ENCODE data around the gene FBLN1.

Gene FBLN1, protein sequence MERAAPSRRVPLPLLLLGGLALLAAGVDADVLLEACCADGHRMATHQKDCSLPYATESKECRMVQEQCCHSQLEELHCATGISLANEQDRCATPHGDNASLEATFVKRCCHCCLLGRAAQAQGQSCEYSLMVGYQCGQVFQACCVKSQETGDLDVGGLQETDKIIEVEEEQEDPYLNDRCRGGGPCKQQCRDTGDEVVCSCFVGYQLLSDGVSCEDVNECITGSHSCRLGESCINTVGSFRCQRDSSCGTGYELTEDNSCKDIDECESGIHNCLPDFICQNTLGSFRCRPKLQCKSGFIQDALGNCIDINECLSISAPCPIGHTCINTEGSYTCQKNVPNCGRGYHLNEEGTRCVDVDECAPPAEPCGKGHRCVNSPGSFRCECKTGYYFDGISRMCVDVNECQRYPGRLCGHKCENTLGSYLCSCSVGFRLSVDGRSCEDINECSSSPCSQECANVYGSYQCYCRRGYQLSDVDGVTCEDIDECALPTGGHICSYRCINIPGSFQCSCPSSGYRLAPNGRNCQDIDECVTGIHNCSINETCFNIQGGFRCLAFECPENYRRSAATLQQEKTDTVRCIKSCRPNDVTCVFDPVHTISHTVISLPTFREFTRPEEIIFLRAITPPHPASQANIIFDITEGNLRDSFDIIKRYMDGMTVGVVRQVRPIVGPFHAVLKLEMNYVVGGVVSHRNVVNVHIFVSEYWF

DNA sequence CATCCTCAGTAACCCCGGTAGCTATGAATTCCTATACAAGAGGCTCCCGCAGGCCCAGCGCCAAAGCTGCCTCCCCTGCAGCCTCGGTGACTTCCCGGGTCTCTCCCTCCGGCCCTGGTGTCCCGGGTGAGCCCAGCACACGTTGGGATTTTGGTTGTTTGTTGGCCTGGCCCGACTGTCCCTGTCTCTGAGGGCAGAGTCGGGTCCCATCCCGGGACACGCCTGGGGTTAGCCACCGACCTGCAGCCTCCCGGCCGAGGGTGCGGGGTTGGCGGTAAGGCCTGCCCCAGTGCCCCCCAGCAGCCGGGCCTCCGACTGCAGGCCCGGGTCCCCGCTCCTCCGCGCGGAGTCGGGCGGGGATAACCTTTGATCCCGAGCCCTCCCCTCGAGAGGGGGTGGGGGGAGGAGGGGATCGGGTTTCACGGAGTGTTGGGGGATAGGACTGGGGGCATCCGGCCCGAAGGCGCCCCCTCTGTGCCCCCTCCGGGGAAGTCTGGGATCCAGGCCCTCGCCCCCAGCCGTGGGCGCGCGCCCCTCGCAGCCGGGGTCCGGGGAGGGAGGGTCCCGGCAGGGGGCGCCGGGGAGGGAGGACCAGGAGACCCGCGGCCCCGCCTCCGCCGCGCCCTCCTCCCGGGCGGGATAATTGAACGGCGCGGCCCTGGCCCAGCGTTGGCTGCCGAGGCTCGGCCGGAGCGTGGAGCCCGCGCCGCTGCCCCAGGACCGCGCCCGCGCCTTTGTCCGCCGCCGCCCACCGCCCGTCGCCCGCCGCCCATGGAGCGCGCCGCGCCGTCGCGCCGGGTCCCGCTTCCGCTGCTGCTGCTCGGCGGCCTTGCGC is at the start of gene FBLN1:
Gene FBLN1 (plus strand): TSS at position 669 of the 835 bp plus-strand sequence. CDS start 103 bp downstream, at position 772.
- Histone ChIP-seq H3K36me3 (ENCODE audit: low read depth) (no peaks in the 10 kb centered on the region), H3K9me3 (ENCODE audit: severe bottlenecking) (no peaks in the 10 kb centered on the region), H3K4me3 (ENCODE audit: severe bottlenecking) (peak within 1 kb of the TSS; percentile 86), H3K27ac (ENCODE audit: poor library complexity, severe bottlenecking) (peak within 1 kb of the TSS; percentile 40), H3K27me3 (ENCODE audit: insufficient read depth, poor library complexity, severe bottlenecking) (no peaks in the 10 kb centered on the region), H3K4me1 (ENCODE audit: insufficient read depth, poor library complexity, severe bottlenecking) (peaks cover 9% of the 10 kb centered on the region)
- TF ChIP-seq, protein P1, sequence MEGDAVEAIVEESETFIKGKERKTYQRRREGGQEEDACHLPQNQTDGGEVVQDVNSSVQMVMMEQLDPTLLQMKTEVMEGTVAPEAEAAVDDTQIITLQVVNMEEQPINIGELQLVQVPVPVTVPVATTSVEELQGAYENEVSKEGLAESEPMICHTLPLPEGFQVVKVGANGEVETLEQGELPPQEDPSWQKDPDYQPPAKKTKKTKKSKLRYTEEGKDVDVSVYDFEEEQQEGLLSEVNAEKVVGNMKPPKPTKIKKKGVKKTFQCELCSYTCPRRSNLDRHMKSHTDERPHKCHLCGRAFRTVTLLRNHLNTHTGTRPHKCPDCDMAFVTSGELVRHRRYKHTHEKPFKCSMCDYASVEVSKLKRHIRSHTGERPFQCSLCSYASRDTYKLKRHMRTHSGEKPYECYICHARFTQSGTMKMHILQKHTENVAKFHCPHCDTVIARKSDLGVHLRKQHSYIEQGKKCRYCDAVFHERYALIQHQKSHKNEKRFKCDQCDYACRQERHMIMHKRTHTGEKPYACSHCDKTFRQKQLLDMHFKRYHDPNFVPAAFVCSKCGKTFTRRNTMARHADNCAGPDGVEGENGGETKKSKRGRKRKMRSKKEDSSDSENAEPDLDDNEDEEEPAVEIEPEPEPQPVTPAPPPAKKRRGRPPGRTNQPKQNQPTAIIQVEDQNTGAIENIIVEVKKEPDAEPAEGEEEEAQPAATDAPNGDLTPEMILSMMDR (IDR thresholded peaks at IDR 0.05; ENCODE audit: poor library complexity, severe bottlenecking), result peak; percentile 50
- DNase-seq (ENCODE audit: low spot score) (no peak), ATAC-seq (ENCODE audit: low read depth) (peak; percentile 53)

DNA sequence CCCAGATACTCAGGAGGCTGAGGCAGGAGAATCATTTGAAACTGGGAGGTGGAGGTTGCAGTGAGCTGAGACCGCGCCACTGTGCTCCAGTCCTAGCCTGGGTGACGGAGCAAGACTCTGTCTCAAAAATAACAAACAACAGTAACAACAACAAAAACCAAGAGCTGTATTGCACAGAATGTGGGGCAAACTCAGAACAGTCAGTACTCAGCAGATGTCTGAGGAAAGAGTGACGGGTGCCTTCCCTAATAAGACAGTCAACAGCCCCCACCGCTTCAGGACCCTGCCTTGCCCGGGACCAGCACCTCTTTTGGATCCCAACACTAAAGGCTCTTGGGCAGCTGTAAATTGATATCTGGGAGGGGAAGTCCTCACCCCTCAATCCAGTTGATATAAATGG is 48.9 kb upstream of the FBLN1 start:
- H3K36me3 ChIP-seq (ENCODE audit: low read depth), result no peaks in the 10 kb centered on the region
- H3K9me3 ChIP-seq (ENCODE audit: severe bottlenecking), result no peaks in the 10 kb centered on the region
- H3K27me3 ChIP-seq (ENCODE audit: insufficient read depth, poor library complexity, severe bottlenecking), result no peaks in the 10 kb centered on the region
- TF ChIP-seq, protein P1 (IDR thresholded peaks at IDR 0.05; ENCODE audit: poor library complexity, severe bottlenecking), result no peak
- no peak for DNase-seq (ENCODE audit: low spot score)
- no peak overlapping the region for H3K27ac ChIP-seq (ENCODE audit: poor library complexity, severe bottlenecking)
- no peak overlapping the region for H3K4me3 ChIP-seq (ENCODE audit: severe bottlenecking)
- H3K4me1 ChIP-seq (ENCODE audit: insufficient read depth, poor library complexity, severe bottlenecking), result no peaks in the 10 kb centered on the region
- ATAC-seq (ENCODE audit: low read depth), result no peak

DNA sequence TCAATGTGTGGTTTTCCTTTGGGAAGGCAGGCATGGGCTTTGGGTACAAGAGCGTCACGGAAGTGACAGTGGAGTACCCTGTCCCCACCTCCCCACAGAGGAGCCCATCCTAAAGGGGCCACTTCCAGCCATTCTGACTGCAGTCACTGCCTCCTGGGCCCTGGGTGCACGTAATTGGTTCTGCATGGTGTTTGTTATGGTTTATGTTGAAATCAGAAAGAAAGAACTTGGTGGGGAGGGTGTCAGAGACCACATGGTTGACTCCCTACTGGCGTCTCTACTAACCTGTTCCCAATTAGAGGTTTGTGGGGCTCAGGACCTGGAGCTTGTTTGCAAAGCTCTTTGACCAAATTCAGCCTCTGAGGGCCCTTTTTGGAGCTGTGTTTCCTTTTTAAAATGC is 48.4 kb upstream of the FBLN1 start:
- Histone ChIP-seq H3K4me3 (ENCODE audit: severe bottlenecking) (no peak overlapping the region), H3K36me3 (ENCODE audit: low read depth) (no peaks in the 10 kb centered on the region), H3K27me3 (ENCODE audit: insufficient read depth, poor library complexity, severe bottlenecking) (no peaks in the 10 kb centered on the region), H3K4me1 (ENCODE audit: insufficient read depth, poor library complexity, severe bottlenecking) (no peaks in the 10 kb centered on the region), H3K27ac (ENCODE audit: poor library complexity, severe bottlenecking) (no peak overlapping the region), H3K9me3 (ENCODE audit: severe bottlenecking) (no peaks in the 10 kb centered on the region)
- DNase-seq (ENCODE audit: low spot score) (no peak), ATAC-seq (ENCODE audit: low read depth) (no peak)
- TF ChIP-seq, protein P1 (IDR thresholded peaks at IDR 0.05; ENCODE audit: poor library complexity, severe bottlenecking), result no peak

DNA sequence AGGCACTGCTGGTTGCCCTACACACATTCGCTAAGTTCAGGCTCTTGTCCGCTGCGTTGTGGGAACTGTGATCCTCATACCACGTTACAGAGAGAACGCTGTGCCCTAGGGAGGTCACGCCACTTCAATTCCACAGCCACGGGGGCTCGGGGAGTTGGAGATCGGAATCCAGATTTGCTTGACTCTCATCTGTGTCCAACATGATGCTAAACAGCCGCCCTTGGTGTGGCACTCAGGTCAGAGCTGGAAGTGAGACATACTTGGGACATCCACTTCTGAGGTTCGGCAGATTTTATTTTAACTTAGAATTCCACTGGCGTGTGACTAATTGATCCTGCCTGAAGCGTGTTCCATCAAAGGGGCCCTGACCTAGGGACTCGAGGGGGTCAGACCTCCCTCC is 47.5 kb upstream of the FBLN1 start:
- no peak overlapping the region for H3K27ac ChIP-seq (ENCODE audit: poor library complexity, severe bottlenecking)
- no peak overlapping the region for H3K4me3 ChIP-seq (ENCODE audit: severe bottlenecking)
- TF ChIP-seq, protein P1 (IDR thresholded peaks at IDR 0.05; ENCODE audit: poor library complexity, severe bottlenecking), result no peak
- H3K9me3 ChIP-seq (ENCODE audit: severe bottlenecking), result no peaks in the 10 kb centered on the region
- H3K36me3 ChIP-seq (ENCODE audit: low read depth), result no peaks in the 10 kb centered on the region
- ATAC-seq (ENCODE audit: low read depth) (no peak), DNase-seq (ENCODE audit: low spot score) (no peak)
- H3K27me3 ChIP-seq (ENCODE audit: insufficient read depth, poor library complexity, severe bottlenecking), result no peaks in the 10 kb centered on the region
- no peaks in the 10 kb centered on the region for H3K4me1 ChIP-seq (ENCODE audit: insufficient read depth, poor library complexity, severe bottlenecking)
